OCI-LY7 (cell line): Measurements from ENCODE around the gene REC114.

Experiments used
- EZH2phosphoT487 ChIP-seq: fragments of 200-600 bp; sonication (generic); IDR thresholded peaks from 2 replicates; pipeline ENCODE4 v1.6.1; 2018; ENCODE audit warnings: low read depth, borderline replicate concordance, mild to moderate bottlenecking, mixed run types, antibody characterized with exemption, low read length, moderate library complexity, mixed read lengths
- TF ChIP-seq, protein P1 (sequence below): fragments of 200-600 bp; sonication (generic); conservative IDR thresholded peaks from 2 replicates; pipeline ENCODE4 v1.5.1; 2014; ENCODE audit warnings: mild to moderate bottlenecking, antibody characterized with exemption, low read length, moderate library complexity, mixed read lengths

DNA sequence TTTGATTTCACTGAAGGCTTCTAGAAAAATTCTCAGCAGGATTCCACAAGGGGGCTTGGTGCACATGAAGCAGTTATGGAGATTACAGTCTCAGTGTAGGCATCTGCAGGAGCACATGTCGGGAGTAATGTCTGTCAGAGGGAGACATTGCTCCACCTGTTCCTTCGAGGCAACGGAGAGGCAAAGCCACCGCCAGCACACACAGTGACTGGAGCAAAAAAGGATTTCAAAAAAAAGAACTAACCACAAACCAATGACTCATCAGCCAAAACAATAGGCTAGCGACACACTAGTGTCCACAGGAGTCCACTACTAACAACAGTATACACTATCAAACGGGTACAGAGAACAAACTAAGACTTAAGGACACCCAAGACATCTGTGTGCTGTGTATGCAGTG lies 121.3 kb downstream of the REC114 start:
- TF ChIP-seq, protein P1, sequence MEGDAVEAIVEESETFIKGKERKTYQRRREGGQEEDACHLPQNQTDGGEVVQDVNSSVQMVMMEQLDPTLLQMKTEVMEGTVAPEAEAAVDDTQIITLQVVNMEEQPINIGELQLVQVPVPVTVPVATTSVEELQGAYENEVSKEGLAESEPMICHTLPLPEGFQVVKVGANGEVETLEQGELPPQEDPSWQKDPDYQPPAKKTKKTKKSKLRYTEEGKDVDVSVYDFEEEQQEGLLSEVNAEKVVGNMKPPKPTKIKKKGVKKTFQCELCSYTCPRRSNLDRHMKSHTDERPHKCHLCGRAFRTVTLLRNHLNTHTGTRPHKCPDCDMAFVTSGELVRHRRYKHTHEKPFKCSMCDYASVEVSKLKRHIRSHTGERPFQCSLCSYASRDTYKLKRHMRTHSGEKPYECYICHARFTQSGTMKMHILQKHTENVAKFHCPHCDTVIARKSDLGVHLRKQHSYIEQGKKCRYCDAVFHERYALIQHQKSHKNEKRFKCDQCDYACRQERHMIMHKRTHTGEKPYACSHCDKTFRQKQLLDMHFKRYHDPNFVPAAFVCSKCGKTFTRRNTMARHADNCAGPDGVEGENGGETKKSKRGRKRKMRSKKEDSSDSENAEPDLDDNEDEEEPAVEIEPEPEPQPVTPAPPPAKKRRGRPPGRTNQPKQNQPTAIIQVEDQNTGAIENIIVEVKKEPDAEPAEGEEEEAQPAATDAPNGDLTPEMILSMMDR = no peak
- TF ChIP-seq EZH2phosphoT487 = no peak
